Duodenal mucosa (tissue), 2 donors: Measurements from ENCODE around the gene IFITM2.
"Not testable (repeated sequence)": the region's sequence is repeated elsewhere in the genome, so short reads cannot be mapped to it uniquely, and the experiment has no call there.

ENCODE experiments used
- H3K27ac ChIP-seq: one replicate; pipeline ENCODE4 v1.7.0; 2013; ENCODE audit warnings: low read depth, low read length
- H3K27me3 ChIP-seq, 2 donors: one replicate each; pipeline ENCODE4 v1.7.0; 2013; ENCODE audit warnings: low read length in 2 of 2, control low read depth in 1 of 2; ENCODE audit not compliant: insufficient read depth in 2 of 2, control insufficient read depth in 1 of 2
- H3K36me3 ChIP-seq, 2 donors: one replicate each; pipeline ENCODE4 v1.7.0; 2013; ENCODE audit warnings: low read length in 2 of 2, control low read depth in 1 of 2; ENCODE audit not compliant: insufficient read depth in 2 of 2, control insufficient read depth in 1 of 2
- H3K4me1 ChIP-seq, 2 donors: one replicate each; pipeline ENCODE4 v1.7.0; 2013; ENCODE audit warnings: low read length in 2 of 2, control low read depth in 1 of 2; ENCODE audit not compliant: insufficient read depth in 2 of 2, control insufficient read depth in 1 of 2
- H3K4me3 ChIP-seq, 2 donors: one replicate each; pipeline ENCODE4 v1.7.0; 2013; ENCODE audit warnings: low read length in 2 of 2, low read depth in 1 of 2
- H3K9ac ChIP-seq, 2 donors: one replicate each; pipeline ENCODE4 v1.7.0; 2013; ENCODE audit warnings: low read length in 2 of 2, low read depth in 1 of 2
- H3K9me3 ChIP-seq, 2 donors: one replicate each; pipeline ENCODE4 v1.7.0; 2013; ENCODE audit warnings: low read length in 2 of 2, control low read depth in 1 of 2; ENCODE audit not compliant: control insufficient read depth in 1 of 2

Gene IFITM2

GRCh38 chr11:335779-336658 is 28.4 kb downstream of the IFITM2 start:
- no peak overlapping the region for H3K9ac ChIP-seq
- peaks cover 16 to 21% of the 10 kb centered on the region in 2 donors for H3K4me1 ChIP-seq

GRCh38 chr11:336659-337198 is 29.1 kb downstream of the IFITM2 start:
- no peaks in the 10 kb centered on the region for H3K27me3 ChIP-seq
- peak overlapping the region; percentile 48 for H3K27ac ChIP-seq
- no peaks in the 10 kb centered on the region for H3K36me3 ChIP-seq
- H3K9ac ChIP-seq = no peak overlapping the region
- H3K4me3 ChIP-seq = no peak overlapping the region
- no peaks in the 10 kb centered on the region for H3K9me3 ChIP-seq
- peaks cover 16% of the 10 kb centered on the region in 2 donors for H3K4me1 ChIP-seq

More at GRCh38 chr11:335779-336658, 28.4 kb downstream of the IFITM2 start:
- Histone ChIP-seq H3K9me3 (no peaks in the 10 kb centered on the region), H3K36me3 (no peaks in the 10 kb centered on the region), H3K27ac (peak overlapping the region; percentile 48), H3K27me3 (no peaks in the 10 kb centered on the region), H3K4me3 (no peak overlapping the region)

GRCh38 chr11:337711-338110 is 30.1 kb downstream of the IFITM2 start:
- H3K27me3 ChIP-seq = no peaks in the 10 kb centered on the region
- no peak overlapping the region for H3K4me3 ChIP-seq
- no peaks in the 10 kb centered on the region for H3K36me3 ChIP-seq
- H3K9ac ChIP-seq = no peak overlapping the region
- no peaks in the 10 kb centered on the region for H3K9me3 ChIP-seq
- peaks cover 16% of the 10 kb centered on the region in 2 donors for H3K4me1 ChIP-seq
- no peak overlapping the region for H3K27ac ChIP-seq

GRCh38 chr11:339963-340362 is 32.3 kb downstream of the IFITM2 start:
- H3K27ac ChIP-seq = no peak overlapping the region
- no peak overlapping the region for H3K9ac ChIP-seq
- H3K27me3 ChIP-seq = no peaks in the 10 kb centered on the region
- H3K9me3 ChIP-seq = no peaks in the 10 kb centered on the region
- peaks cover 16% of the 10 kb centered on the region in 2 donors for H3K4me1 ChIP-seq
- H3K36me3 ChIP-seq = no peaks in the 10 kb centered on the region
- no peak overlapping the region for H3K4me3 ChIP-seq

- no peaks in the 10 kb centered on the region for H3K36me3 ChIP-seq
- H3K9me3 ChIP-seq = no peaks in the 10 kb centered on the region
- H3K9ac ChIP-seq = no peak overlapping the region
- no peaks in the 10 kb centered on the region for H3K27me3 ChIP-seq
- no peak overlapping the region for H3K27ac ChIP-seq
- H3K4me1 ChIP-seq = peaks cover 12% of the 10 kb centered on the region in 2 donors
- no peak overlapping the region for H3K4me3 ChIP-seq
Observed at GRCh38 chr11:340539-341512, 33.2 kb downstream of the IFITM2 start.

GRCh38 chr11:342328-342727 is 34.7 kb downstream of the IFITM2 start:
- no peak overlapping the region for H3K4me3 ChIP-seq
- H3K9ac ChIP-seq = no peak overlapping the region
- peaks cover 0 to 2% of the 10 kb centered on the region in 2 donors for H3K27me3 ChIP-seq
- no peaks in the 10 kb centered on the region for H3K36me3 ChIP-seq
- no peaks in the 10 kb centered on the region for H3K9me3 ChIP-seq
- no peak overlapping the region for H3K27ac ChIP-seq
- H3K4me1 ChIP-seq = no peaks in the 10 kb centered on the region

- Histone ChIP-seq H3K4me1 (no peaks in the 10 kb centered on the region), H3K9ac (no peak overlapping the region), H3K4me3 (no peak overlapping the region), H3K9me3 (no peaks in the 10 kb centered on the region), H3K36me3 (no peaks in the 10 kb centered on the region), H3K27me3 (peaks cover 0 to 2% of the 10 kb centered on the region in 2 donors), H3K27ac (no peak overlapping the region)
Observed at GRCh38 chr11:344836-345578, 37.4 kb downstream of the IFITM2 start.

- H3K27ac ChIP-seq = no peak overlapping the region
- H3K4me3 ChIP-seq = no peak overlapping the region
- H3K9ac ChIP-seq = no peak overlapping the region
- no peaks in the 10 kb centered on the region for H3K9me3 ChIP-seq
- no peaks in the 10 kb centered on the region for H3K36me3 ChIP-seq
- peaks cover 7 to 8% of the 10 kb centered on the region in 2 donors for H3K4me1 ChIP-seq
- peaks cover 0 to 2% of the 10 kb centered on the region in 2 donors for H3K27me3 ChIP-seq
Observed at GRCh38 chr11:346529-346928, 38.9 kb downstream of the IFITM2 start.

- H3K4me1 ChIP-seq = peaks cover 13 to 25% of the 10 kb centered on the region in 2 donors
- not testable (repeated sequence) for H3K36me3 ChIP-seq, H3K4me3 ChIP-seq
Observed at GRCh38 chr11:349270-349954, 41.8 kb downstream of the IFITM2 start.

More at GRCh38 chr11:349270-349954, 41.8 kb downstream of the IFITM2 start:
- not testable (repeated sequence) for H3K27me3 ChIP-seq, H3K27ac ChIP-seq, H3K9me3 ChIP-seq, H3K9ac ChIP-seq
